Gastroesophageal sphincter (tissue), 4 donors: ENCODE data around the gene PITPNM1. TPM values are rescaled to one million over a fixed set of nuclear protein-coding genes. Genes with fewer than 3 reads are reported as not detected.

Experiments
- ATAC-seq: fragments of 150-250 bp; one replicate; pipeline ENCODE4 v1.9.1; 2016; ENCODE audit warnings: mild to moderate bottlenecking, moderate library complexity
- H3K27ac ChIP-seq, 4 donors: fragments of 200-600 bp; sonication (generic) in 3 of 4; 1 replicate in 3 of 4; 2 replicates in 1 of 4; pipeline ENCODE4 v1.5.1; 2016 to 2019
- H3K27me3 ChIP-seq: fragments of 200-600 bp; sonication (generic); one replicate; pipeline ENCODE4 v1.5.1; 2019
- H3K36me3 ChIP-seq, 2 donors: fragments of 200-600 bp; sonication (generic); one replicate each; pipeline ENCODE4 v1.5.1; 2019; ENCODE audit warnings: control low read depth in 1 of 2
- H3K4me1 ChIP-seq, 3 donors: fragments of 200-600 bp; sonication (generic); 1 replicate in 2 of 3; 2 replicates in 1 of 3; pipeline ENCODE4 v1.5.1; 2016 to 2019; ENCODE audit warnings: control low read depth in 2 of 3
- H3K4me3 ChIP-seq, 2 donors: fragments of 200-600 bp; sonication (generic); one replicate each; pipeline ENCODE4 v1.5.1; 2019; ENCODE audit warnings: mild to moderate bottlenecking in 1 of 2, moderate library complexity in 1 of 2
- H3K9me3 ChIP-seq, 3 donors: fragments of 200-600 bp; sonication (generic); one replicate each; pipeline ENCODE4 v1.5.1; 2017 to 2019; ENCODE audit warnings: control low read depth in 2 of 3
- CTCF ChIP-seq, 4 experiments: fragments of 200-600 bp in 2 of 4; fragments of 450-650 bp in 2 of 4; sonication (generic) in 1 of 4; IDR thresholded peaks; one replicate each; pipeline ENCODE4 v1.5.1; 2017 to 2019; ENCODE audit warnings: antibody characterized with exemption in 4 of 4, mild to moderate bottlenecking in 2 of 4, moderate library complexity in 2 of 4
- EP300 ChIP-seq: sonication (generic); formaldehyde crosslinking; IDR thresholded peaks from one replicate; pipeline ENCODE4 v1.6.1; 2017; ENCODE audit warnings: antibody characterized with exemption, mild to moderate bottlenecking
- POLR2A ChIP-seq, 2 donors: fragments of 450-650 bp; IDR thresholded peaks; one replicate each; pipeline ENCODE4 v1.6.1; 2017; ENCODE audit warnings: antibody characterized with exemption in 2 of 2, mild to moderate bottlenecking in 2 of 2, moderate library complexity in 1 of 2
- POLR2AphosphoS5 ChIP-seq: sonication (generic); formaldehyde crosslinking; IDR thresholded peaks from one replicate; pipeline ENCODE4 v1.6.1; 2017; ENCODE audit warnings: antibody characterized with exemption
- WGBS, 2 donors: methylation state at CpG; one replicate each; pipeline ENCODE4 v1.1.5; 2018; ENCODE audit warnings: low coverage in 1 of 2; 5-methylcytosine and 5-hydroxymethylcytosine counted together
- total RNA-seq, 4 donors: library from RNA; depleted of rRNA; stranded (reverse); fragments of >200 nt; gene quantifications; one replicate each; pipeline ENCODE4 v1.1.0, GENCODE V29; 2016

The PITPNM1 gene
- total RNA-seq, 4 donors from 2014 or later = 9.5 to 18.7 (median 15.4) TPM

GRCh38 chr11:67539550-67539949 is 34.4 kb upstream of the PITPNM1 start:
- WGBS, 2 donors = 69 to 78% methylated on average over 2 of the region's 4 CpGs
- peaks cover 9% of the 10 kb centered on the region for H3K27me3 ChIP-seq
- no peaks in the 10 kb centered on the region for H3K36me3 ChIP-seq
- H3K4me1 ChIP-seq = no peaks in the 10 kb centered on the region
- no peak overlapping the region for H3K4me3 ChIP-seq
- TF ChIP-seq POLR2A (IDR thresholded peaks at IDR 0.05) = no peak
- TF ChIP-seq EP300 = no peak
- TF ChIP-seq POLR2AphosphoS5 = no peak
- no peak for TF ChIP-seq CTCF (IDR thresholded peaks at IDR 0.05)
- no peak for ATAC-seq
- H3K27ac ChIP-seq = no peak overlapping the region
- H3K9me3 ChIP-seq = no peaks in the 10 kb centered on the region

GRCh38 chr11:67538823-67539505 is 33.8 kb upstream of the PITPNM1 start:
- Histone ChIP-seq H3K27me3 (peaks cover 9% of the 10 kb centered on the region), H3K27ac (no peak overlapping the region), H3K4me3 (no peak overlapping the region), H3K4me1 (no peaks in the 10 kb centered on the region), H3K9me3 (no peaks in the 10 kb centered on the region), H3K36me3 (no peaks in the 10 kb centered on the region)
- no peak for ATAC-seq
- no peak for TF ChIP-seq POLR2A (IDR thresholded peaks at IDR 0.05)
- no peak for TF ChIP-seq CTCF (IDR thresholded peaks at IDR 0.05)
- TF ChIP-seq EP300 = no peak
- no peak for TF ChIP-seq POLR2AphosphoS5
- WGBS, 2 donors = no CpG with 5 or more reads among the region's 10 CpGs

- no peaks in the 10 kb centered on the region for H3K9me3 ChIP-seq
- TF ChIP-seq POLR2A (IDR thresholded peaks at IDR 0.05) = no peak
- TF ChIP-seq CTCF (IDR thresholded peaks at IDR 0.05) = no peak
- no peak for TF ChIP-seq EP300
- TF ChIP-seq POLR2AphosphoS5 = no peak
- ATAC-seq = no peak
- H3K4me3 ChIP-seq = no peak overlapping the region
- WGBS, 2 donors = 72 to 80% methylated on average over 6 of the region's 6 CpGs
- H3K27me3 ChIP-seq = peaks cover 9% of the 10 kb centered on the region
- H3K27ac ChIP-seq = no peak overlapping the region
- no peaks in the 10 kb centered on the region for H3K4me1 ChIP-seq
- H3K36me3 ChIP-seq = no peaks in the 10 kb centered on the region
Measured at GRCh38 chr11:67538306-67538705, 33.1 kb upstream of the PITPNM1 start.

- 75 to 100% methylated on average over 1 of the region's 1 CpG for WGBS, 2 donors
- no peak for ATAC-seq
- H3K4me1 ChIP-seq = no peaks in the 10 kb centered on the region
Measured at GRCh38 chr11:67535561-67535960, 30.4 kb upstream of the PITPNM1 start.

More at GRCh38 chr11:67535561-67535960, 30.4 kb upstream of the PITPNM1 start:
- peaks cover 9% of the 10 kb centered on the region for H3K27me3 ChIP-seq
- H3K9me3 ChIP-seq = no peaks in the 10 kb centered on the region
- H3K27ac ChIP-seq = no peak overlapping the region
- no peak overlapping the region for H3K4me3 ChIP-seq
- H3K36me3 ChIP-seq = no peaks in the 10 kb centered on the region
- TF ChIP-seq CTCF (IDR thresholded peaks at IDR 0.05) (no peak), POLR2AphosphoS5 (no peak), EP300 (no peak), POLR2A (IDR thresholded peaks at IDR 0.05) (no peak)
